K562 (cell line): ENCODE data around the gene PRCC. TPM values are rescaled to one million over a fixed set of nuclear protein-coding genes. Genes with fewer than 3 reads are reported as not detected.

Experiments
- BMI1 ChIP-seq: fragments of 150-350 bp; IDR thresholded peaks from 2 replicates; pipeline ENCODE4 v1.6.1; 2014; ENCODE audit warnings: low read length
- BRCA1 ChIP-seq, 2 experiments: fragments of 450-650 bp in 1 of 2; sonication (generic) in 1 of 2; formaldehyde crosslinking in 1 of 2; IDR thresholded peaks; 2 replicates each; pipeline versions ENCODE4 v1.5.0 to v1.6.1; 2017 to 2020; ENCODE audit warnings: mild to moderate bottlenecking in 1 of 2, missing genetic modification reagents in 1 of 2
- CBX8 ChIP-seq: fragments of 200-600 bp; sonication (generic); IDR thresholded peaks from 2 replicates; pipeline ENCODE4 v1.6.1; 2012; ENCODE audit warnings: borderline replicate concordance, mixed run types, low read depth, mild to moderate bottlenecking, moderate library complexity, mixed read lengths, low read length, control low read depth, inconsistent platforms; ENCODE audit not compliant: poor library complexity, severe bottlenecking; ENCODE audit errors: extremely low read depth
- CEBPG ChIP-seq, 3 experiments: fragments of 200-800 bp in 1 of 3; sonication (Bioruptor generic) in 1 of 3; sonication (generic) in 1 of 3; formaldehyde crosslinking in 1 of 3; IDR thresholded peaks in 2 of 3; conservative IDR thresholded peaks in 1 of 3; 2 replicates each; pipeline versions ENCODE4 v1.6.1 to v1.8.0; 2016 to 2022; ENCODE audit warnings: missing compliant biosample characterization in 2 of 3, missing genetic modification characterization in 2 of 3, mild to moderate bottlenecking in 1 of 3, missing genetic modification reagents in 1 of 3
- DLX4 ChIP-seq: fragments of 250-450 bp; sonication (Bioruptor Pico); IDR thresholded peaks from 2 replicates; pipeline ENCODE4 v1.6.1; 2021; ENCODE audit warnings: mild to moderate bottlenecking
- MNT ChIP-seq, 2 experiments: fragments of 450-650 bp; conservative IDR thresholded peaks; 2 replicates each; pipeline ENCODE4 v1.6.1; 2017; ENCODE audit warnings: mild to moderate bottlenecking in 2 of 2, moderate library complexity in 2 of 2
- MXI1 ChIP-seq: IDR thresholded peaks from 2 replicates; pipeline ENCODE4 v1.6.1; 2011; ENCODE audit warnings: low read depth, mild to moderate bottlenecking, improper control_type of control experiment, low read length
- NR4A1 ChIP-seq, 2 experiments: fragments of 250-450 bp in 1 of 2; fragments of 450-650 bp in 1 of 2; sonication (Bioruptor Pico) in 1 of 2; IDR thresholded peaks; 2 replicates each; pipeline versions ENCODE4 v1.4.0 to v1.6.1; 2016 to 2020; ENCODE audit warnings: mild to moderate bottlenecking in 2 of 2, missing compliant biosample characterization in 1 of 2, missing genetic modification characterization in 1 of 2, moderate library complexity in 1 of 2
- POLR2A ChIP-seq: fragments of 450-650 bp; conservative IDR thresholded peaks from 2 replicates; pipeline ENCODE4 v1.6.1; 2016
- RAD21 ChIP-seq, 2 experiments: fragments of 250-450 bp in 1 of 2; fragments of 450-650 bp in 1 of 2; sonication (Bioruptor Pico) in 1 of 2; formaldehyde crosslinking in 1 of 2; IDR thresholded peaks in 1 of 2; conservative IDR thresholded peaks in 1 of 2; 2 replicates each; pipeline versions ENCODE4 v1.4.0 to v1.8.0; 2020 to 2022; ENCODE audit warnings: mild to moderate bottlenecking in 2 of 2, moderate library complexity in 1 of 2
- RAD51 ChIP-seq: fragments of 450-650 bp; IDR thresholded peaks from 2 replicates; pipeline ENCODE4 v1.7.1; 2016; ENCODE audit warnings: low read depth, mild to moderate bottlenecking, borderline replicate concordance
- RNF2 ChIP-seq: sonication (generic); IDR thresholded peaks from 2 replicates; pipeline ENCODE4 v1.6.1; 2016
- SAP30 ChIP-seq: fragments of 200-600 bp; sonication (generic); IDR thresholded peaks from 2 replicates; pipeline ENCODE4 v1.6.1; 2012; ENCODE audit warnings: borderline replicate concordance, low read depth, mild to moderate bottlenecking, moderate library complexity, low read length, control low read depth, inconsistent platforms; ENCODE audit not compliant: insufficient read depth, poor library complexity, severe bottlenecking
- SP1 ChIP-seq: sonication (generic); formaldehyde crosslinking; IDR thresholded peaks from 2 replicates; pipeline ENCODE4 v1.8.1; 2022; ENCODE audit warnings: mild to moderate bottlenecking, missing genetic modification reagents
- TAF15 ChIP-seq: fragments of 200-400 bp; formaldehyde crosslinking; IDR thresholded peaks from 2 replicates; pipeline ENCODE4 v1.6.1; 2017; ENCODE audit warnings: mild to moderate bottlenecking, low read depth, low read length, moderate library complexity
- ZFPM2 ChIP-seq: fragments of 250-450 bp; sonication (Bioruptor Pico); IDR thresholded peaks from 2 replicates; pipeline ENCODE4 v1.5.1; 2022; ENCODE audit warnings: mild to moderate bottlenecking
- ZNF263 ChIP-seq: sonication (generic); formaldehyde crosslinking; IDR thresholded peaks from 2 replicates; pipeline ENCODE4 v1.8.0; 2022; ENCODE audit warnings: mild to moderate bottlenecking, missing genetic modification reagents, borderline replicate concordance
- polyA plus RNA-seq, 8 experiments: library from polyadenylated mRNA; depleted of rRNA in 4 of 8; stranded (reverse) in 5 of 8; unstranded in 3 of 8; fragments of >200 nt; fragmentation: Nextera tagmentation in 2 of 8; fragmentation: Illumina TruSeq in 1 of 8; extraction: Ambion mirVana in 2 of 8; extraction: Trizol in 1 of 8; gene quantifications; 2 replicates each; pipeline versions ENCODE4 v1.2.1 to v1.2.3, GENCODE V29; 2011 to 2014; ENCODE audit warnings: inconsistent platforms in 1 of 8, missing spikeins in 1 of 8
- total RNA-seq, 7 experiments: library from RNA; depleted of rRNA in 6 of 7; stranded (reverse); fragments of >200 nt in 6 of 7; fragmentation: Illumina TruSeq in 2 of 7; extraction: Trizol in 2 of 7; gene quantifications; 2 replicates each; pipeline versions ENCODE4 v1.2.1 to v1.2.3, GENCODE V29; 2011 to 2021; ENCODE audit warnings: low replicate concordance in 1 of 7
- TF ChIP-seq, protein P1 (sequence below): fragments of 250-450 bp; sonication (Bioruptor Pico); IDR thresholded peaks from 2 replicates; pipeline ENCODE4 v1.5.0; 2021

PRCC gene
- total and polyA plus RNA-seq, 9 of the 15 experiments (the other 6 are each of a cell fraction or from before 2014, with no cell fraction given) = 23.9 to 201 (median 41.1) TPM

DNA sequence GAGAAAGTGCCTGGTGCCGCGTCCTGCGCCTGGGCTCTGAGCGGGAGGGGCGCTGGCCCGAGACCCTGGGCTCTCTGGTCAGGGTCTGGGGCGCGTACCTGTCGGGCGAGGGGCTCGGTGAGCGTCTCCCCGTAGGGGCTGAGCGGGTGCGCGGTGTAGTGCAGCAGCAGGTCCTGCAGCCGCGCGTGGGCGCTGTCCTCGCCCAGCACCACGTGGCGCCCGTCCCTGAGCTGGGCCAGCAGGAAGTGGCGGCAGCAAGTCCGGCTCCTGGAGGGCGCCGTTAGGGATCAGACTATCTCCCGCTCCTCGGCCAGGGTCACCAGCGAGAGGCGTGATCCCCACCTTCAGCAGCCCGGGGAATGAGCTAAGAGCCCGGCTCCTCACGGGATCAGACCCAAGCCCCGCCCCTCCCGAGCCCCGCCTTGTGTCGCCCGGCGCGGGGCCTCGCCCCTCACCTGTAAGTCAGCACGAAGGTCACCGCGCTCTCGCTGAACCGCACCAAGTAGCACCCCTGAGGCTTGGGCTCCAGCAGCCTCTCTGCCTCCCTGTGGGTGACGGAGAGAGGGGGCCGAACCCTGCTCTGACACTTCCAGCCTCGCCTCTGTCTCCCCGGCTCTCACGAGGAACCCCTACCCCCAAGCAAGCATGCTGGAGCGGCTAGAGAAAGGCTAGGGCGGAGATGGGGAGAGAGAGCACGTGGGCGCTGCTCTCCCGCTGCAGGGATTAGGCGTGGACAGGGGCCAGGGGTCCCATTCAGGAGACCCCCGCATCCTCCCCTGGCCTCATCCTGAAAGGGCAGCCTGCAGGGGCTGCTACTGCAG, 46.6 kb downstream of the PRCC start (continued):
- TF ChIP-seq DLX4 (CRISPR knock-in tag) (no peak), RAD51 (peak; percentile 73; the same call in 1 of the 2 replicates), ZFPM2 (no peak), TAF15 (no peak), CBX8 (no peak), BRCA1 (IDR thresholded peaks at IDR 0.05) (no peak), BRCA1 (CRISPR knock-in tag; IDR thresholded peaks at IDR 0.05) (no peak), RNF2 (peak; percentile 89), CEBPG (CRISPR knock-in tag; IDR thresholded peaks at IDR 0.05) (no peak), CEBPG (tag; conservative IDR thresholded peaks at IDR 0.05 in 1 of 2, IDR thresholded peaks at IDR 0.05 in 1 of 2) (no peak), RAD21 (CRISPR knock-in tag; conservative IDR thresholded peaks at IDR 0.05 in 1 of 2, IDR thresholded peaks at IDR 0.05 in 1 of 2) (peak; percentile 37 to 44), BMI1 (no peak), MXI1 (peak; percentile 85), ZNF263 (peak; percentile 73; the same call in 1 of the 2 replicates), MNT (conservative IDR thresholded peaks at IDR 0.05) (peak; percentile 98 to 99), SP1 (CRISPR knock-in tag) (peak; percentile 80), NR4A1 (CRISPR knock-in tag; IDR thresholded peaks at IDR 0.05) (no peak; the same call in 1 of the 2 replicates), NR4A1 (tag; IDR thresholded peaks at IDR 0.05) (peak; percentile 90), SAP30 (peak; percentile 83), POLR2A (peak; percentile 79)
- TF ChIP-seq, protein P1, sequence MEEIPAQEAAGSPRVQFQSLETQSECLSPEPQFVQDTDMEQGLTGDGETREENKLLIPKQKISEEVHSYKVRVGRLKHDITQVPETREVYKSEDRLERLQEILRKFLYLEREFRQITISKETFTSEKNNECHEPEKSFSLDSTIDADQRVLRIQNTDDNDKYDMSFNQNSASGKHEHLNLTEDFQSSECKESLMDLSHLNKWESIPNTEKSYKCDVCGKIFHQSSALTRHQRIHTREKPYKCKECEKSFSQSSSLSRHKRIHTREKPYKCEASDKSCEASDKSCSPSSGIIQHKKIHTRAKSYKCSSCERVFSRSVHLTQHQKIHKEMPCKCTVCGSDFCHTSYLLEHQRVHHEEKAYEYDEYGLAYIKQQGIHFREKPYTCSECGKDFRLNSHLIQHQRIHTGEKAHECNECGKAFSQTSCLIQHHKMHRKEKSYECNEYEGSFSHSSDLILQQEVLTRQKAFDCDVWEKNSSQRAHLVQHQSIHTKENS (CRISPR knock-in tag) = no peak
